Mucosa of descending colon (tissue), 3 donors: ENCODE measurements around the gene SLC35E1. TPM values are rescaled to one million over a fixed set of nuclear protein-coding genes. Genes with fewer than 3 reads are reported as not detected.

ENCODE experiments used
- ATAC-seq: fragments of 200-7000 bp; cut with Tn5 transposase; one replicate; pipeline ENCODE4 v1.9.1; 2020; ENCODE audit warnings: mild to moderate bottlenecking, moderate library complexity
- DNase-seq, 3 donors: peaks; one replicate each; pipeline ENCODE4 v3.0.0-alpha.2; 2020
- H3K36me3 ChIP-seq: fragments of 200-600 bp; one replicate; pipeline ENCODE4 v1.8.0; 2021; ENCODE audit warnings: low read depth, mild to moderate bottlenecking
- H3K4me1 ChIP-seq: fragments of 200-600 bp; one replicate; pipeline ENCODE4 v1.8.0; 2021; ENCODE audit warnings: low read depth, mild to moderate bottlenecking
- H3K4me3 ChIP-seq: fragments of 200-600 bp; one replicate; pipeline ENCODE4 v1.8.0; 2021; ENCODE audit warnings: mild to moderate bottlenecking
- H3K9me3 ChIP-seq: fragments of 200-600 bp; one replicate; pipeline ENCODE4 v1.8.0; 2021; ENCODE audit warnings: mild to moderate bottlenecking
- CTCF ChIP-seq: fragments of 200-600 bp; IDR thresholded peaks from one replicate; pipeline ENCODE4 v1.8.0; 2022; ENCODE audit warnings: antibody characterized with exemption, mild to moderate bottlenecking
- intact Hi-C, 2 donors: fragments of 100-400 bp; cut with DNase I in 1 of 2; cut with micrococcal nuclease in 1 of 2; formaldehyde crosslinking; loops; one replicate each; pipeline versions ENCODE4 v1.11.0 to v1.11.1; 2022; cut with DNase I, micrococcal nuclease
- total RNA-seq, 3 donors: library from RNA; stranded (reverse); fragmentation: NEBNext Ultra II Directional in 2 of 3; extraction: Animal tissue kit (Norgen Biotek cat#: 25700) in 2 of 3; gene quantifications; one replicate each; pipeline versions ENCODE4 v1.2.1 to v1.2.4, GENCODE V29; 2021 to 2023
- donor health status: DM: no; HTN: no; CAD: no; lungs with moderate emphysema.
- donor health status: DM: no; HTN: no; CAD: no.
- donor health status: DM: no; HTN: yes; CAD: no.

SLC35E1 gene
- total RNA-seq, 3 donors from 2014 or later, result 34.6 to 45.8 (median 44.0) TPM

- Histone ChIP-seq H3K9me3 (no peaks in the 10 kb centered on the region), H3K4me1 (peaks cover 39% of the 10 kb centered on the region), H3K36me3 (no peaks in the 10 kb centered on the region), H3K4me3 (no peak overlapping the region)
- TF ChIP-seq CTCF, result no peak
- no peak for ATAC-seq
- peak in 1 of 3 donors; percentile 39 for DNase-seq
- intact Hi-C loops, result no loop called here
These were observed 19.8 kb upstream of the SLC35E1 start for GRCh38 chr19:16591803-16592556.

- DNase-seq (peak in 1 of 3 donors; percentile 7), ATAC-seq (no peak)
- Histone ChIP-seq H3K4me1 (peaks cover 46% of the 10 kb centered on the region), H3K36me3 (no peaks in the 10 kb centered on the region), H3K4me3 (no peak overlapping the region), H3K9me3 (no peaks in the 10 kb centered on the region)
- no peak for TF ChIP-seq CTCF
- intact Hi-C loops, result no loop called here
These were observed 18.9 kb upstream of the SLC35E1 start for GRCh38 chr19:16590876-16591802.

- intact Hi-C loops, result no loop called here
- no peak overlapping the region for H3K4me3 ChIP-seq
- no peaks in the 10 kb centered on the region for H3K9me3 ChIP-seq
- no peaks in the 10 kb centered on the region for H3K36me3 ChIP-seq
- DNase-seq (peak in 1 of 3 donors; percentile 56), ATAC-seq (no peak)
- peaks cover 52% of the 10 kb centered on the region for H3K4me1 ChIP-seq
- no peak for TF ChIP-seq CTCF
These were observed 17.7 kb upstream of the SLC35E1 start for GRCh38 chr19:16589917-16590316.

GRCh38 chr19:16588824-16589577 lies 16.8 kb upstream of the SLC35E1 start:
- Histone ChIP-seq H3K36me3 (no peaks in the 10 kb centered on the region), H3K4me1 (peaks cover 57% of the 10 kb centered on the region), H3K9me3 (no peaks in the 10 kb centered on the region), H3K4me3 (no peak overlapping the region)
- ATAC-seq (no peak), DNase-seq (peak in 1 of 3 donors; percentile 40)
- TF ChIP-seq CTCF, result no peak
- intact Hi-C loops, result no loop called here
